Osteoblast (primary cell): ENCODE results near the gene GPR82. TPM values are rescaled to one million over a fixed set of nuclear protein-coding genes. Genes with fewer than 3 reads are reported as not detected.

Experiments
- DNase-seq: peaks from one replicate; pipeline ENCODE4 v3.0.0; 2011; ENCODE audit warnings: low spot score, mixed read lengths; ENCODE audit not compliant: insufficient read length; ENCODE audit errors: missing footprints
- H2AFZ ChIP-seq: 2 replicates; pipeline ENCODE4 v1.6.0; 2011; ENCODE audit warnings: mild to moderate bottlenecking, low read length
- H3K27ac ChIP-seq: 2 replicates; pipeline ENCODE4 v1.5.1; 2011; ENCODE audit warnings: mild to moderate bottlenecking, low read depth, low read length, moderate library complexity
- H3K27me3 ChIP-seq: 2 replicates; pipeline ENCODE4 v1.6.0; 2012; ENCODE audit warnings: mild to moderate bottlenecking, control low read depth, inconsistent platforms, low read length, moderate library complexity; ENCODE audit not compliant: insufficient read depth
- H3K36me3 ChIP-seq: 2 replicates; pipeline ENCODE4 v1.5.1; 2011; ENCODE audit warnings: mild to moderate bottlenecking, low read length, control low read depth, moderate library complexity; ENCODE audit not compliant: insufficient read depth
- H3K4me1 ChIP-seq: 2 replicates; pipeline ENCODE4 v1.5.1; 2011; ENCODE audit warnings: mild to moderate bottlenecking, low read length, control low read depth, moderate library complexity; ENCODE audit not compliant: insufficient read depth
- H3K4me2 ChIP-seq: 2 replicates; pipeline ENCODE4 v1.6.0; 2011; ENCODE audit warnings: mild to moderate bottlenecking, low read length; ENCODE audit not compliant: insufficient read depth
- H3K4me3 ChIP-seq: fragments of 200-600 bp; sonication (generic); 3 replicates; pipeline ENCODE4 v1.5.1; 2012; ENCODE audit warnings: mild to moderate bottlenecking, low read length, inconsistent platforms; ENCODE audit not compliant: insufficient read depth
- H3K79me2 ChIP-seq: 2 replicates; pipeline ENCODE4 v1.6.0; 2012; ENCODE audit warnings: mild to moderate bottlenecking, low read length, control low read depth, inconsistent platforms; ENCODE audit not compliant: insufficient read depth
- H3K9me3 ChIP-seq: 2 replicates; pipeline ENCODE4 v1.5.1; 2011; ENCODE audit warnings: low read depth, low read length, control low read depth
- H4K20me1 ChIP-seq: 2 replicates; pipeline ENCODE4 v1.6.0; 2012; ENCODE audit warnings: mild to moderate bottlenecking, low read length, control low read depth; ENCODE audit not compliant: insufficient read depth
- total RNA-seq: library from RNA; depleted of rRNA; stranded (reverse); fragments of >200 nt; gene quantifications from 2 replicates; pipeline ENCODE4 v1.2.3, GENCODE V29; 2012
- TF ChIP-seq, protein P1 (sequence below): IDR thresholded peaks from 2 replicates; pipeline ENCODE4 v1.5.1; 2011; ENCODE audit warnings: mild to moderate bottlenecking, low read depth, low read length, moderate library complexity; ENCODE audit errors: extremely low read depth

Gene GPR82
- total RNA-seq, 1 donor = not detected

DNA sequence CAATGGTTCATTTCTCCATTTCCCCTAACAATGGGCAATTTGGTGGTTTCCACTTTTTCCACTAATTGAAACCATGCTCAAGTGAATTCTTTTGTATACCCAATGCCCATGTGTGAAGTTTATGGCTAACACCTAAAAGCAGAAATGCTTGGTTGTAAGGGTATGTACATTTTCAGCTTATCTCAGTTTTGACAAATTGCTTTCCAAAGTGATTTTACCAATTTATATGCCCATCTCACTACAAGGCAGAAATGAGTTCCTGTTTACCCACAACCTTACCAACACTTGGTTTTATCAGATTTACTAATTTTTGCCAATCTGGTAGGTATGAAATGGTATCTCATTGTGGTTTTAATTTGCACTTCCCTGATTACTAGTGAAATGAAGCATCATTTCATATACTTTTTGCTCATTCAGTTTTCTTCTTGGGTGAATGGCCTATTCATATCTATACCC lies 20.4 kb upstream of the GPR82 start:
- Histone ChIP-seq H3K4me2 (no peak overlapping the region), H3K27ac (no peak overlapping the region), H3K4me3 (no peak overlapping the region), H3K27me3 (peaks cover 5% of the 10 kb centered on the region), H3K36me3 (no peaks in the 10 kb centered on the region), H3K4me1 (no peaks in the 10 kb centered on the region), H3K79me2 (no peaks in the 10 kb centered on the region), H4K20me1 (no peaks in the 10 kb centered on the region), H3K9me3 (no peaks in the 10 kb centered on the region), H2AFZ (no peak overlapping the region)
- TF ChIP-seq, protein P1, sequence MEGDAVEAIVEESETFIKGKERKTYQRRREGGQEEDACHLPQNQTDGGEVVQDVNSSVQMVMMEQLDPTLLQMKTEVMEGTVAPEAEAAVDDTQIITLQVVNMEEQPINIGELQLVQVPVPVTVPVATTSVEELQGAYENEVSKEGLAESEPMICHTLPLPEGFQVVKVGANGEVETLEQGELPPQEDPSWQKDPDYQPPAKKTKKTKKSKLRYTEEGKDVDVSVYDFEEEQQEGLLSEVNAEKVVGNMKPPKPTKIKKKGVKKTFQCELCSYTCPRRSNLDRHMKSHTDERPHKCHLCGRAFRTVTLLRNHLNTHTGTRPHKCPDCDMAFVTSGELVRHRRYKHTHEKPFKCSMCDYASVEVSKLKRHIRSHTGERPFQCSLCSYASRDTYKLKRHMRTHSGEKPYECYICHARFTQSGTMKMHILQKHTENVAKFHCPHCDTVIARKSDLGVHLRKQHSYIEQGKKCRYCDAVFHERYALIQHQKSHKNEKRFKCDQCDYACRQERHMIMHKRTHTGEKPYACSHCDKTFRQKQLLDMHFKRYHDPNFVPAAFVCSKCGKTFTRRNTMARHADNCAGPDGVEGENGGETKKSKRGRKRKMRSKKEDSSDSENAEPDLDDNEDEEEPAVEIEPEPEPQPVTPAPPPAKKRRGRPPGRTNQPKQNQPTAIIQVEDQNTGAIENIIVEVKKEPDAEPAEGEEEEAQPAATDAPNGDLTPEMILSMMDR = no peak
- DNase-seq = no peak

DNA sequence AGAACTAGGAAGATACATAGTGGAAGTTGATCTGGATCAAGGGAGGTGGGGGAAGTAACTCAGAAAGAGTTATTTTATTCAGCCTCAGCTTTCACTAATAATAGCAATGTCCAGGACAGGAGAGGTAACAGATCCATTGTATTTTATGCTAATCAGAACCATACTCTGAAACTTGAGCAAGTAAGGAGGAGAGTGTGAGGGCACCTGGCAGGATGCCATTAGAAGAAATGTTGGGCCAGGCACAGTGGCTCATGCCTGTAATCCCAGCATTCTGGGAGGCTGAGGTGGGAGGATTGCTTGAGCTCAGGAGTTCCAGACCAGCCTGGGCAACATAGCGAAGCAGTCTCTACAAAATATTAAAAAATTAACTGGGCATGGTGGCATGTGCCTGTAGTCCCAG lies 18.9 kb upstream of the GPR82 start:
- H3K4me2 ChIP-seq = no peak overlapping the region

DNA sequence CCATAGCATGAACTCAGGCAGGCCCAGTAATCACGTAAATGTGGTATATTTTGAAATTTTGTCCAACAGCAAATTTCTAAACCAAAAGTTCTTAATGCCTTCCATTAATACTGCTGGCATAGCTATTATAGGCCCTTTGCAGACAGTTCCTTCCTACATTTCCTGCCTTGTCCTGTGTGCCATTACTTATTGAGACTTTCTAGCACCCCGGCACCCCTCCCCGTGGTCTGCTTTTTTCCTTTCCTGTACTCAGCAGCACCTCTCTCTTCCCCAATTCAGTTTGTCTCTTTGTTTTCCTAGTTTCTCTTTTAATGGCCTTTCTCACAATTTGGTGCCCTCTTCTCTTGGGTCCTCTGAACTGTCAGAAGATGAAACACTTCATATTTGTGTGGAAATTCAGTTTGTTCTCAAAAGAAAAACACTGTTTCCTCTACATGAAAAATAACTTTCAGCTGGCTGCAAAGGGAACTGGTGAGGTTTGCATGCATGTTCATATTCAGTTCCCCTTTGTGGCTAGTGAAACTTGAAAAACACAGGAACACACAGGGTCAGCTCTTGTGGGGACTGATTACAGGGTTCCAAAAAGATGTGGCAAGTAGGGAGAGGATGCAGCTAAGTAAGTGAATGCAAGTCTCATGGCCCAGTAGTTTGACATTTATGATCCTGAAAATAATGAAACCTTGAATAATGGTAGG lies 18.2 kb upstream of the GPR82 start:
- H3K27ac ChIP-seq = no peak overlapping the region
- peaks cover 5% of the 10 kb centered on the region for H3K27me3 ChIP-seq
- no peak for DNase-seq
- no peaks in the 10 kb centered on the region for H3K36me3 ChIP-seq
- no peak overlapping the region for H3K4me3 ChIP-seq
- H3K4me2 ChIP-seq = no peak overlapping the region
- no peak overlapping the region for H2AFZ ChIP-seq
- H3K79me2 ChIP-seq = no peaks in the 10 kb centered on the region
- no peaks in the 10 kb centered on the region for H3K4me1 ChIP-seq
- TF ChIP-seq, protein P1 = no peak
- H4K20me1 ChIP-seq = no peaks in the 10 kb centered on the region
- H3K9me3 ChIP-seq = no peaks in the 10 kb centered on the region

More for the DNA sequence above, 18.9 kb upstream of the GPR82 start:
- Histone ChIP-seq H3K9me3 (no peaks in the 10 kb centered on the region), H3K79me2 (no peaks in the 10 kb centered on the region), H2AFZ (no peak overlapping the region), H3K27ac (no peak overlapping the region), H3K4me1 (no peaks in the 10 kb centered on the region), H3K27me3 (peaks cover 5% of the 10 kb centered on the region), H4K20me1 (no peaks in the 10 kb centered on the region), H3K4me3 (no peak overlapping the region), H3K36me3 (no peaks in the 10 kb centered on the region)
- TF ChIP-seq, protein P1 = no peak
- no peak for DNase-seq

DNA sequence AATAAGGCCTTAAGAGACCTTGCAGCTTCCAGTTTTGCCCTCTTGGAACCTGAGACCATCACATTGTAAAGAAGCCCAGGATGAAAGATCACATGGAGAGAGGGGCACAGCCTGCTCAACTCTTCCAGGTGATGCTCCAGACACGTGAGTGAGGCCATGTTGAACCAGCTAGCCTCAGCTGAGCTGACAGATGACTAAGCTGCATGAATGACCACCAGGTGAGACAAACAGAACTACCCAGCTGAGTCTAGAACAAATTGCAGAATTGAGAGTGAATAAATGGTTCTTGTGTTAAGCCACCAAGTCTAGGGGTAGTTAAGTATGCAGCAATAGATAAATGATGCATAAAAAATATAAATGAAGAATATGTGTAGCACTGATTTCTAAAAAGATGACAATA lies 16.8 kb upstream of the GPR82 start:
- Histone ChIP-seq H3K36me3 (no peaks in the 10 kb centered on the region), H3K4me1 (no peaks in the 10 kb centered on the region), H2AFZ (no peak overlapping the region), H3K79me2 (no peaks in the 10 kb centered on the region), H3K27me3 (peaks cover 5% of the 10 kb centered on the region), H4K20me1 (no peaks in the 10 kb centered on the region), H3K27ac (no peak overlapping the region), H3K4me2 (no peak overlapping the region), H3K4me3 (no peak overlapping the region), H3K9me3 (no peaks in the 10 kb centered on the region)
- no peak for DNase-seq
- TF ChIP-seq, protein P1 = no peak
